ENCODE data around the gene ALAD. TPM values are rescaled to one million over a fixed set of nuclear protein-coding genes. Genes with fewer than 3 reads are reported as not detected.

The ALAD gene
- total and polyA plus RNA-seq, 2 of the 13 experiments (the other 11 are each of a cell fraction or from before 2014, with no cell fraction given): 21.8 to 30.1 TPM

- TF ChIP-seq ZBTB49 (CRISPR knock-in tag; IDR thresholded peaks at IDR 0.05; ENCODE audit: borderline replicate concordance) (no peak), SRSF9 (IDR thresholded peaks at IDR 0.05; ENCODE audit: borderline replicate concordance, insufficient read depth, low read depth, low read length, poor library complexity, severe bottlenecking) (no peak), KLF13 (CRISPR knock-in tag; IDR thresholded peaks at IDR 0.05) (0 out of 2 replicates have a peak, but pooled peaks have one; percentile 50), ZFAT (CRISPR knock-in tag; conservative IDR thresholded peaks at IDR 0.05) (no peak), ZNF446 (CRISPR knock-in tag; IDR thresholded peaks at IDR 0.05) (peak; percentile 76; the same call in 1 of the 2 replicates), NONO (IDR thresholded peaks at IDR 0.05) (no peak), NONO (CRISPR knock-in tag; conservative IDR thresholded peaks at IDR 0.05) (peak; percentile 84), ELF1 (CRISPR knock-in tag; IDR thresholded peaks at IDR 0.05) (0 out of 2 replicates have a peak, but pooled peaks have one; percentile 40), MLX (CRISPR knock-in tag; IDR thresholded peaks at IDR 0.05) (no peak), ZBTB14 (CRISPR knock-in tag; IDR thresholded peaks at IDR 0.05) (no peak), HDAC2 (CRISPR knock-in tag; IDR thresholded peaks at IDR 0.05) (no peak), ZHX2 (IDR thresholded peaks at IDR 0.05; ENCODE audit: low read depth) (no peak), ZHX2 (CRISPR knock-in tag; IDR thresholded peaks at IDR 0.05; ENCODE audit: borderline replicate concordance) (no peak), POLR2AphosphoS2 (IDR thresholded peaks at IDR 0.05; ENCODE audit: low read depth, low read length) (no peak), MAFF (IDR thresholded peaks at IDR 0.05; ENCODE audit: low read depth, low read length) (no peak), SMAD3 (CRISPR knock-in tag; IDR thresholded peaks at IDR 0.05) (peak; percentile 57; the same call in 1 of the 2 replicates), ZFP90 (CRISPR knock-in tag; IDR thresholded peaks at IDR 0.05; ENCODE audit: borderline replicate concordance) (no peak), ZNF343 (CRISPR knock-in tag; IDR thresholded peaks at IDR 0.05) (no peak)
Measured at GRCh38 chr9:113376634-113377567, 24.2 kb downstream of the ALAD start, which contains the start of gene HDHD3 (continued).

Data from HepG2 (cell line).